WTC11 (cell line): ENCODE results near the gene PLAA. TPM values are rescaled to one million over a fixed set of nuclear protein-coding genes. Genes with fewer than 3 reads are reported as not detected.

Experiments used
- ATAC-seq: fragments of 200-7000 bp; cut with Tn5 transposase; 2 replicates; pipeline ENCODE4 v1.10.0; 2021; ENCODE audit warnings: mild to moderate bottlenecking, moderate library complexity
- CTCF ChIA-PET: fragments of 300-600 bp; sonication (Branson Sonifier 250); formaldehyde crosslinking; loops from one replicate; lab custom pipeline; 2021; ENCODE audit warnings: antibody characterized with exemption; lab: Charles Lee
- POLR2A ChIA-PET: fragments of 350-600 bp; sonication (Branson Sonifier 250); formaldehyde crosslinking; loops from one replicate; lab custom pipeline; 2021; ENCODE audit warnings: antibody characterized with exemption; lab: Charles Lee
- DNase-seq: peaks from one replicate; pipeline ENCODE4 v3.0.0; 2021; ENCODE audit warnings: low spot score
- H3K27ac Mint-ChIP-seq: 2 replicates; pipeline ENCODE4 v1.8.0; 2021; ENCODE audit warnings: mixed read lengths
- H3K27me3 Mint-ChIP-seq: 2 replicates; pipeline ENCODE4 v1.8.0; 2021; ENCODE audit warnings: low read depth, mild to moderate bottlenecking, moderate library complexity, mixed read lengths
- H3K36me3 Mint-ChIP-seq: 2 replicates; pipeline ENCODE4 v1.8.0; 2021; ENCODE audit warnings: mixed read lengths
- H3K4me1 Mint-ChIP-seq: 2 replicates; pipeline ENCODE4 v1.8.0; 2022; ENCODE audit warnings: mixed read lengths
- H3K4me3 Mint-ChIP-seq: 2 replicates; pipeline ENCODE4 v1.8.0; 2021; ENCODE audit warnings: mild to moderate bottlenecking, moderate library complexity, mixed read lengths
- H3K9me3 Mint-ChIP-seq: 2 replicates; pipeline ENCODE4 v1.8.0; 2021; ENCODE audit warnings: mixed read lengths
- HMGA2 ChIP-seq: fragments of 250-450 bp; sonication (Bioruptor Pico); IDR thresholded peaks from 2 replicates; pipeline ENCODE4 v1.4.0; 2021; ENCODE audit warnings: mild to moderate bottlenecking, moderate library complexity
- JAZF1 ChIP-seq: fragments of 250-450 bp; sonication (Bioruptor Pico); IDR thresholded peaks from 2 replicates; pipeline ENCODE4 v1.9.0; 2021; ENCODE audit warnings: moderate library complexity, mild to moderate bottlenecking, inconsistent platforms
- JUN ChIP-seq: sonication (generic); formaldehyde crosslinking; IDR thresholded peaks from 2 replicates; pipeline ENCODE4 v1.8.0; 2023; ENCODE audit warnings: mild to moderate bottlenecking, missing genetic modification reagents
- NR1H2 ChIP-seq: sonication (generic); formaldehyde crosslinking; IDR thresholded peaks from 2 replicates; pipeline ENCODE4 v1.9.0; 2021; ENCODE audit warnings: mild to moderate bottlenecking, moderate library complexity, missing genetic modification reagents
- OVOL2 ChIP-seq: fragments of 250-450 bp; sonication (Bioruptor Pico); IDR thresholded peaks from 2 replicates; pipeline ENCODE4 v1.9.0; 2021; ENCODE audit warnings: mild to moderate bottlenecking, borderline replicate concordance
- SMAD3 ChIP-seq: sonication (generic); formaldehyde crosslinking; IDR thresholded peaks from 2 replicates; pipeline ENCODE4 v1.8.0; 2022; ENCODE audit warnings: missing genetic modification reagents, mild to moderate bottlenecking, borderline replicate concordance
- TEAD1 ChIP-seq: sonication (generic); formaldehyde crosslinking; IDR thresholded peaks from 2 replicates; pipeline ENCODE4 v1.8.0; 2022; ENCODE audit warnings: mild to moderate bottlenecking, missing genetic modification reagents
- TP53 ChIP-seq: sonication (generic); formaldehyde crosslinking; IDR thresholded peaks from 2 replicates; pipeline ENCODE4 v1.8.1; 2023; ENCODE audit warnings: mild to moderate bottlenecking, missing genetic modification reagents
- total RNA-seq: library from RNA; stranded (reverse); gene quantifications from 3 replicates; pipeline ENCODE4 v1.2.3, GENCODE V29; 2021
- TF ChIP-seq, protein P1 (sequence below): sonication (generic); formaldehyde crosslinking; IDR thresholded peaks from 2 replicates; pipeline ENCODE4 v1.8.0; 2023; ENCODE audit warnings: missing genetic modification reagents
- TF ChIP-seq, protein P2 (sequence below): sonication (generic); formaldehyde crosslinking; IDR thresholded peaks from 2 replicates; pipeline ENCODE4 v1.8.0; 2023; ENCODE audit warnings: missing genetic modification reagents, mild to moderate bottlenecking, borderline replicate concordance
- TF ChIP-seq, protein P3 (sequence below): sonication (generic); formaldehyde crosslinking; IDR thresholded peaks from 2 replicates; pipeline ENCODE4 v1.8.1; 2023; ENCODE audit warnings: mild to moderate bottlenecking, moderate library complexity, missing genetic modification reagents
- TF ChIP-seq, protein P4 (sequence below): sonication (generic); formaldehyde crosslinking; IDR thresholded peaks from 2 replicates; pipeline ENCODE4 v1.8.1; 2022; ENCODE audit warnings: mild to moderate bottlenecking, missing genetic modification reagents, moderate library complexity, borderline replicate concordance
- TF ChIP-seq, protein P5 (sequence below): sonication (generic); formaldehyde crosslinking; IDR thresholded peaks from 2 replicates; pipeline ENCODE4 v1.8.0; 2022; ENCODE audit warnings: missing genetic modification reagents

Gene PLAA
- total RNA-seq, 1 experiment from 2014 or later, result 56.1 TPM

DNA sequence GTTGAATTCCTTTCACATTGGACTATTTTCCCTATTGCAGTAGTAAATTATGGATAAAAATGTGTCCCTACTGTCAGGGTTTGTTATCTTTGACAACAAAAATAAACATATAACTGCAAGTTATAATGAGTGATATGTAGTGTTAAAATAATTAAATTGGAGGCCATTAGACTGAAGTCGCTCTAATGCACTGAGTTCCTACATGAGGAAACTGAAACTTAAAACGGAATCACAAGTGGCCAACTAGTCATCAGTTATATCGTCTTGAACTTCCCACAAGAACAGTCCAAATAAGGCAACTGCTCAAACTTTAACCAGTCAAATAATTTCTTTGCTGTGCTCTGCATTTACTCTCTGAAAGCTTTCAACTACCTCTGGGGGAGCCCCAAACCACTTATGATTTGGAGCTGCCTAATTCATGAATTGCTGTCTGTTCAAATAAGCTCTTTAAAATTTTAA lies 7.0 kb upstream of the PLAA start:
- TF ChIP-seq, protein P1, sequence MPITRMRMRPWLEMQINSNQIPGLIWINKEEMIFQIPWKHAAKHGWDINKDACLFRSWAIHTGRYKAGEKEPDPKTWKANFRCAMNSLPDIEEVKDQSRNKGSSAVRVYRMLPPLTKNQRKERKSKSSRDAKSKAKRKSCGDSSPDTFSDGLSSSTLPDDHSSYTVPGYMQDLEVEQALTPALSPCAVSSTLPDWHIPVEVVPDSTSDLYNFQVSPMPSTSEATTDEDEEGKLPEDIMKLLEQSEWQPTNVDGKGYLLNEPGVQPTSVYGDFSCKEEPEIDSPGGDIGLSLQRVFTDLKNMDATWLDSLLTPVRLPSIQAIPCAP (CRISPR knock-in tag), result no peak
- no peak for TF ChIP-seq NR1H2 (CRISPR knock-in tag)
- no peak for TF ChIP-seq TP53 (CRISPR knock-in tag)
- TF ChIP-seq TEAD1 (CRISPR knock-in tag), result no peak
- TF ChIP-seq, protein P2, sequence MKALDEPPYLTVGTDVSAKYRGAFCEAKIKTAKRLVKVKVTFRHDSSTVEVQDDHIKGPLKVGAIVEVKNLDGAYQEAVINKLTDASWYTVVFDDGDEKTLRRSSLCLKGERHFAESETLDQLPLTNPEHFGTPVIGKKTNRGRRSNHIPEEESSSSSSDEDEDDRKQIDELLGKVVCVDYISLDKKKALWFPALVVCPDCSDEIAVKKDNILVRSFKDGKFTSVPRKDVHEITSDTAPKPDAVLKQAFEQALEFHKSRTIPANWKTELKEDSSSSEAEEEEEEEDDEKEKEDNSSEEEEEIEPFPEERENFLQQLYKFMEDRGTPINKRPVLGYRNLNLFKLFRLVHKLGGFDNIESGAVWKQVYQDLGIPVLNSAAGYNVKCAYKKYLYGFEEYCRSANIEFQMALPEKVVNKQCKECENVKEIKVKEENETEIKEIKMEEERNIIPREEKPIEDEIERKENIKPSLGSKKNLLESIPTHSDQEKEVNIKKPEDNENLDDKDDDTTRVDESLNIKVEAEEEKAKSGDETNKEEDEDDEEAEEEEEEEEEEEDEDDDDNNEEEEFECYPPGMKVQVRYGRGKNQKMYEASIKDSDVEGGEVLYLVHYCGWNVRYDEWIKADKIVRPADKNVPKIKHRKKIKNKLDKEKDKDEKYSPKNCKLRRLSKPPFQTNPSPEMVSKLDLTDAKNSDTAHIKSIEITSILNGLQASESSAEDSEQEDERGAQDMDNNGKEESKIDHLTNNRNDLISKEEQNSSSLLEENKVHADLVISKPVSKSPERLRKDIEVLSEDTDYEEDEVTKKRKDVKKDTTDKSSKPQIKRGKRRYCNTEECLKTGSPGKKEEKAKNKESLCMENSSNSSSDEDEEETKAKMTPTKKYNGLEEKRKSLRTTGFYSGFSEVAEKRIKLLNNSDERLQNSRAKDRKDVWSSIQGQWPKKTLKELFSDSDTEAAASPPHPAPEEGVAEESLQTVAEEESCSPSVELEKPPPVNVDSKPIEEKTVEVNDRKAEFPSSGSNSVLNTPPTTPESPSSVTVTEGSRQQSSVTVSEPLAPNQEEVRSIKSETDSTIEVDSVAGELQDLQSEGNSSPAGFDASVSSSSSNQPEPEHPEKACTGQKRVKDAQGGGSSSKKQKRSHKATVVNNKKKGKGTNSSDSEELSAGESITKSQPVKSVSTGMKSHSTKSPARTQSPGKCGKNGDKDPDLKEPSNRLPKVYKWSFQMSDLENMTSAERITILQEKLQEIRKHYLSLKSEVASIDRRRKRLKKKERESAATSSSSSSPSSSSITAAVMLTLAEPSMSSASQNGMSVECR, result no peak
- no peak for TF ChIP-seq SMAD3 (CRISPR knock-in tag)
- TF ChIP-seq JAZF1 (CRISPR knock-in tag), result no peak
- TF ChIP-seq, protein P3, sequence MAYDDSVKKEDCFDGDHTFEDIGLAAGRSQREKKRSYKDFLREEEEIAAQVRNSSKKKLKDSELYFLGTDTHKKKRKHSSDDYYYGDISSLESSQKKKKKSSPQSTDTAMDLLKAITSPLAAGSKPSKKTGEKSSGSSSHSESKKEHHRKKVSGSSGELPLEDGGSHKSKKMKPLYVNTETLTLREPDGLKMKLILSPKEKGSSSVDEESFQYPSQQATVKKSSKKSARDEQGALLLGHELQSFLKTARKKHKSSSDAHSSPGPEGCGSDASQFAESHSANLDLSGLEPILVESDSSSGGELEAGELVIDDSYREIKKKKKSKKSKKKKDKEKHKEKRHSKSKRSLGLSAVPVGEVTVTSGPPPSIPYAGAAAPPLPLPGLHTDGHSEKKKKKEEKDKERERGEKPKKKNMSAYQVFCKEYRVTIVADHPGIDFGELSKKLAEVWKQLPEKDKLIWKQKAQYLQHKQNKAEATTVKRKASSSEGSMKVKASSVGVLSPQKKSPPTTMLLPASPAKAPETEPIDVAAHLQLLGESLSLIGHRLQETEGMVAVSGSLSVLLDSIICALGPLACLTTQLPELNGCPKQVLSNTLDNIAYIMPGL (CRISPR knock-in tag), result no peak
- TF ChIP-seq, protein P4, sequence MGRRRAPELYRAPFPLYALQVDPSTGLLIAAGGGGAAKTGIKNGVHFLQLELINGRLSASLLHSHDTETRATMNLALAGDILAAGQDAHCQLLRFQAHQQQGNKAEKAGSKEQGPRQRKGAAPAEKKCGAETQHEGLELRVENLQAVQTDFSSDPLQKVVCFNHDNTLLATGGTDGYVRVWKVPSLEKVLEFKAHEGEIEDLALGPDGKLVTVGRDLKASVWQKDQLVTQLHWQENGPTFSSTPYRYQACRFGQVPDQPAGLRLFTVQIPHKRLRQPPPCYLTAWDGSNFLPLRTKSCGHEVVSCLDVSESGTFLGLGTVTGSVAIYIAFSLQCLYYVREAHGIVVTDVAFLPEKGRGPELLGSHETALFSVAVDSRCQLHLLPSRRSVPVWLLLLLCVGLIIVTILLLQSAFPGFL (CRISPR knock-in tag), result no peak
- TF ChIP-seq OVOL2 (CRISPR knock-in tag), result no peak
- no peaks in the 10 kb centered on the region for H3K9me3 Mint-ChIP-seq
- CTCF ChIA-PET, result no interaction called here
- POLR2A ChIA-PET, result interaction anchor here (1.3 kb wide), 1 partner anchor 22 kb away, joined by 3 read pairs; no protein-coding TSS in a partner anchor
- H3K27ac Mint-ChIP-seq, result no peak overlapping the region
- H3K36me3 Mint-ChIP-seq, result no peaks in the 10 kb centered on the region
- no peak for ATAC-seq
- no peaks in the 10 kb centered on the region; the same call in 1 of the 2 replicates for H3K27me3 Mint-ChIP-seq
- no peak for DNase-seq
- peaks cover 17% of the 10 kb centered on the region for H3K4me1 Mint-ChIP-seq
- no peak overlapping the region for H3K4me3 Mint-ChIP-seq

DNA sequence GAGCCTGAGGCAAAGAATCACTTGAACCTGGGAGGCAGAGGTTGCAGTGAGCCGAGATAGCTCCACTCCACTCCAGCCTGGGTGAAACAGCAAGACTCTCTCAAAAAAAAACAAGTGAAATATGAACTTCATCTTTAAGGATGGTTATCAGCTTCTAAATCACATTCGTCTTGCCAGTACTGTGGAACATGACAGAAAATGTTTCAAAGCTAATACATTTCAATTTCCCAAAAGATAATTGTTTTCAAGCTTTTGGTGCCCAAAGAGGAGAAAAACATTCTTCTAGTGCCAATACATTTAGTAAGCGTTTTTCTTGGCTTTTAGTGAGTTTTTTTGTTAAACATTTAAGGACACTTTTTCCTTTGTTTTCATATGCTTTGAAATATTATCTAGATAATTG lies 4.8 kb upstream of the PLAA start:
- TF ChIP-seq JUN (CRISPR knock-in tag) (no peak), HMGA2 (CRISPR knock-in tag) (no peak)
- TF ChIP-seq, protein P5, sequence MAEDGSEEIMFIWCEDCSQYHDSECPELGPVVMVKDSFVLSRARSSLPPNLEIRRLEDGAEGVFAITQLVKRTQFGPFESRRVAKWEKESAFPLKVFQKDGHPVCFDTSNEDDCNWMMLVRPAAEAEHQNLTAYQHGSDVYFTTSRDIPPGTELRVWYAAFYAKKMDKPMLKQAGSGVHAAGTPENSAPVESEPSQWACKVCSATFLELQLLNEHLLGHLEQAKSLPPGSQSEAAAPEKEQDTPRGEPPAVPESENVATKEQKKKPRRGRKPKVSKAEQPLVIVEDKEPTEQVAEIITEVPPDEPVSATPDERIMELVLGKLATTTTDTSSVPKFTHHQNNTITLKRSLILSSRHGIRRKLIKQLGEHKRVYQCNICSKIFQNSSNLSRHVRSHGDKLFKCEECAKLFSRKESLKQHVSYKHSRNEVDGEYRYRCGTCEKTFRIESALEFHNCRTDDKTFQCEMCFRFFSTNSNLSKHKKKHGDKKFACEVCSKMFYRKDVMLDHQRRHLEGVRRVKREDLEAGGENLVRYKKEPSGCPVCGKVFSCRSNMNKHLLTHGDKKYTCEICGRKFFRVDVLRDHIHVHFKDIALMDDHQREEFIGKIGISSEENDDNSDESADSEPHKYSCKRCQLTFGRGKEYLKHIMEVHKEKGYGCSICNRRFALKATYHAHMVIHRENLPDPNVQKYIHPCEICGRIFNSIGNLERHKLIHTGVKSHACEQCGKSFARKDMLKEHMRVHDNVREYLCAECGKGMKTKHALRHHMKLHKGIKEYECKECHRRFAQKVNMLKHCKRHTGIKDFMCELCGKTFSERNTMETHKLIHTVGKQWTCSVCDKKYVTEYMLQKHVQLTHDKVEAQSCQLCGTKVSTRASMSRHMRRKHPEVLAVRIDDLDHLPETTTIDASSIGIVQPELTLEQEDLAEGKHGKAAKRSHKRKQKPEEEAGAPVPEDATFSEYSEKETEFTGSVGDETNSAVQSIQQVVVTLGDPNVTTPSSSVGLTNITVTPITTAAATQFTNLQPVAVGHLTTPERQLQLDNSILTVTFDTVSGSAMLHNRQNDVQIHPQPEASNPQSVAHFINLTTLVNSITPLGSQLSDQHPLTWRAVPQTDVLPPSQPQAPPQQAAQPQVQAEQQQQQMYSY, result no peak
- ATAC-seq, result no peak
- Mint-ChIP-seq H3K4me1 (peaks cover 19% of the 10 kb centered on the region), H3K9me3 (no peaks in the 10 kb centered on the region), H3K27me3 (no peaks in the 10 kb centered on the region; the same call in 1 of the 2 replicates), H3K36me3 (no peaks in the 10 kb centered on the region), H3K4me3 (no peak overlapping the region), H3K27ac (no peak overlapping the region)
- no peak for DNase-seq
- ChIA-PET CTCF (no interaction called here), POLR2A (no interaction called here)
